ENCODE measurements around the gene NTM. TPM values are rescaled to one million over a fixed set of nuclear protein-coding genes. Genes with fewer than 3 reads are reported as not detected.

NTM gene
- total RNA-seq, 2 experiments from 2014 or later = not detected

DNA sequence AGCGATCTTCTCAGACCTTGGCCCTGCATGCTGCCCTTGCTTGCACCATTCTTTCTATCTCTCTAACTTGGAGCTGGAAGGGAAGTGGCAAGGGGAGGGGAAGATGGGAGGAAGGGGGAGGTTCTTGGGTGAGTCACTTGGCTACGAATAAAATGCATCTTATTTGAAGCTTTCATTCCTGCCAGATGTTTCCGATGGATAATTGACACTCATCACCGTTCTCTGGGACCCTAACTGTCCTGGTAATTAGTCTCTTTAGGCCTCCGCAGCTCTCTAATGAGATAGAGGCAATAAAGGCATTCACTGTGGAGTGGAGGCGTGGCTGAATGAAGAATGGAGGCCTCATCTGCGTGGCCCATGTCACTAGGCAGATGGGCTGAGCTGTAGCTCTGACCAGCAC, 960.1 kb downstream of the NTM start:
- intact Hi-C loops (cut with micrococcal nuclease) = no loop called here
- no peaks in the 10 kb centered on the region for H3K4me1 Mint-ChIP-seq (ENCODE audit: low read depth)
- ATAC-seq = no peak
- peaks cover 3% of the 10 kb centered on the region for H3K27me3 Mint-ChIP-seq
- H3K27ac Mint-ChIP-seq = no peak overlapping the region
- ChIA-PET POLR2A (no interaction called here), CTCF (no interaction called here)
- no peak for DNase-seq
- no peaks in the 10 kb centered on the region for H3K36me3 Mint-ChIP-seq (ENCODE audit: low read depth)
- H3K9me3 Mint-ChIP-seq = no peaks in the 10 kb centered on the region
- TF ChIP-seq, protein P1, sequence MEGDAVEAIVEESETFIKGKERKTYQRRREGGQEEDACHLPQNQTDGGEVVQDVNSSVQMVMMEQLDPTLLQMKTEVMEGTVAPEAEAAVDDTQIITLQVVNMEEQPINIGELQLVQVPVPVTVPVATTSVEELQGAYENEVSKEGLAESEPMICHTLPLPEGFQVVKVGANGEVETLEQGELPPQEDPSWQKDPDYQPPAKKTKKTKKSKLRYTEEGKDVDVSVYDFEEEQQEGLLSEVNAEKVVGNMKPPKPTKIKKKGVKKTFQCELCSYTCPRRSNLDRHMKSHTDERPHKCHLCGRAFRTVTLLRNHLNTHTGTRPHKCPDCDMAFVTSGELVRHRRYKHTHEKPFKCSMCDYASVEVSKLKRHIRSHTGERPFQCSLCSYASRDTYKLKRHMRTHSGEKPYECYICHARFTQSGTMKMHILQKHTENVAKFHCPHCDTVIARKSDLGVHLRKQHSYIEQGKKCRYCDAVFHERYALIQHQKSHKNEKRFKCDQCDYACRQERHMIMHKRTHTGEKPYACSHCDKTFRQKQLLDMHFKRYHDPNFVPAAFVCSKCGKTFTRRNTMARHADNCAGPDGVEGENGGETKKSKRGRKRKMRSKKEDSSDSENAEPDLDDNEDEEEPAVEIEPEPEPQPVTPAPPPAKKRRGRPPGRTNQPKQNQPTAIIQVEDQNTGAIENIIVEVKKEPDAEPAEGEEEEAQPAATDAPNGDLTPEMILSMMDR (IDR thresholded peaks at IDR 0.05) = no peak
- no peak overlapping the region for H3K4me3 Mint-ChIP-seq

DNA sequence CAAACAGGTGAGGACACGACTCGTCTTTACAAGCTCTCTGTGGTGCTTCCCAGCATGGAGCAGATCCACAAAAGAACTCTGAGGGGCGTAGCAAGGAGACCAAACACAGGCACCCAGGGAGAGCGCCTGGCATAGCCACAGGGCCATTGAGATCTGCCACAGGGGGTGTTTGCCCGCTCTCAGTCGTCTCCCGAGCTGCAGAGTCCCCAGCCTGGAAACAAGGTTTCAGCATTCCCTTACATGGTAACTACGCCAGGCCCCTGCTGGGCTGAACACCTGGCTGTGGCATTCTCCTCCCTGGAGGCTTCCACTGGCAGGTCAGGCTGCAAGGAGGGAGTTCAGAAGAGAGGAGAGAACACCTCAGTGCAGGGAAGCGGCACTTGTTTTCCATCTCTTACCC, 962.1 kb downstream of the NTM start:
- intact Hi-C loops (cut with micrococcal nuclease) = no loop called here
- no peaks in the 10 kb centered on the region for H3K4me1 Mint-ChIP-seq (ENCODE audit: low read depth)

DNA sequence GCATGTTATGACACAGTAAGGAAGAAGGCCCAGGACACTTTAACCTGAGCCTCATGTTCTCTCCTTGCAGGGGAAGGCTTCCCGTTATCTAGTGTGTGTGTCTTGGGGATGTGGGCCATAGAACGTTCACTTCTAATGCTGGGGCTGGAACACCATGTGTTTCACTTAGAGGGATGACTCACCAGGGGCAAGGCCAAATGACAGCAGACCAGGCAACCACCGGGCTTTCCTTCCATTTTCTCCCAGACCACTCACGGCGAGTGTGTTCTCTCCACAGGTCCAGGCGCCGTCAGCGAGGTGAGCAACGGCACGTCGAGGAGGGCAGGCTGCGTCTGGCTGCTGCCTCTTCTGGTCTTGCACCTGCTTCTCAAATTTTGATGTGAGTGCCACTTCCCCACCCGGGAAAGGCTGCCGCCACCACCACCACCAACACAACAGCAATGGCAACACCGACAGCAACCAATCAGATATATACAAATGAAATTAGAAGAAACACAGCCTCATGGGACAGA, 964.4 kb downstream of the NTM start:
- Mint-ChIP-seq H3K9me3 (no peaks in the 10 kb centered on the region), H3K4me1 (ENCODE audit: low read depth) (no peaks in the 10 kb centered on the region), H3K27ac (no peak overlapping the region), H3K27me3 (peaks cover 3% of the 10 kb centered on the region), H3K4me3 (no peak overlapping the region), H3K36me3 (ENCODE audit: low read depth) (no peaks in the 10 kb centered on the region)
- no peak for ATAC-seq
- no peak for DNase-seq
- ChIA-PET CTCF (no interaction called here), POLR2A (no interaction called here)
- TF ChIP-seq, protein P1 (IDR thresholded peaks at IDR 0.05) = no peak
- intact Hi-C loops (cut with micrococcal nuclease) = no loop called here

More for the DNA sequence above, 962.1 kb downstream of the NTM start:
- Mint-ChIP-seq H3K9me3 (no peaks in the 10 kb centered on the region), H3K27me3 (peaks cover 3% of the 10 kb centered on the region), H3K27ac (no peak overlapping the region), H3K36me3 (ENCODE audit: low read depth) (no peaks in the 10 kb centered on the region), H3K4me3 (no peak overlapping the region)
- no peak for ATAC-seq
- ChIA-PET CTCF (no interaction called here), POLR2A (no interaction called here)
- no peak for DNase-seq
- TF ChIP-seq, protein P1 (IDR thresholded peaks at IDR 0.05) = no peak

DNA sequence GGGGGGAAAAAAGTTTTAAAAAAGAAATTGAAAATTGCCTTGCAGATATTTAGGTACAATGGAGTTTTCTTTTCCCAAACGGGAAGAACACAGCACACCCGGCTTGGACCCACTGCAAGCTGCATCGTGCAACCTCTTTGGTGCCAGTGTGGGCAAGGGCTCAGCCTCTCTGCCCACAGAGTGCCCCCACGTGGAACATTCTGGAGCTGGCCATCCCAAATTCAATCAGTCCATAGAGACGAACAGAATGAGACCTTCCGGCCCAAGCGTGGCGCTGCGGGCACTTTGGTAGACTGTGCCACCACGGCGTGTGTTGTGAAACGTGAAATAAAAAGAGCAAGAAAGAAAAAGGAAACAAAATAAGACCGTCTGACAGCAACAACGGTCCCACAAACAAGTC, 964.9 kb downstream of the NTM start:
- H3K36me3 Mint-ChIP-seq (ENCODE audit: low read depth) = no peaks in the 10 kb centered on the region
- CTCF ChIA-PET = no interaction called here
- no peak overlapping the region for H3K4me3 Mint-ChIP-seq
- intact Hi-C loops (cut with micrococcal nuclease) = no loop called here
- no peaks in the 10 kb centered on the region for H3K9me3 Mint-ChIP-seq
- no peaks in the 10 kb centered on the region for H3K4me1 Mint-ChIP-seq (ENCODE audit: low read depth)
- POLR2A ChIA-PET = no interaction called here
- H3K27me3 Mint-ChIP-seq = peaks cover 1% of the 10 kb centered on the region
- no peak overlapping the region for H3K27ac Mint-ChIP-seq
- DNase-seq (no peak), ATAC-seq (no peak)
- TF ChIP-seq, protein P1 (IDR thresholded peaks at IDR 0.05) = no peak

DNA sequence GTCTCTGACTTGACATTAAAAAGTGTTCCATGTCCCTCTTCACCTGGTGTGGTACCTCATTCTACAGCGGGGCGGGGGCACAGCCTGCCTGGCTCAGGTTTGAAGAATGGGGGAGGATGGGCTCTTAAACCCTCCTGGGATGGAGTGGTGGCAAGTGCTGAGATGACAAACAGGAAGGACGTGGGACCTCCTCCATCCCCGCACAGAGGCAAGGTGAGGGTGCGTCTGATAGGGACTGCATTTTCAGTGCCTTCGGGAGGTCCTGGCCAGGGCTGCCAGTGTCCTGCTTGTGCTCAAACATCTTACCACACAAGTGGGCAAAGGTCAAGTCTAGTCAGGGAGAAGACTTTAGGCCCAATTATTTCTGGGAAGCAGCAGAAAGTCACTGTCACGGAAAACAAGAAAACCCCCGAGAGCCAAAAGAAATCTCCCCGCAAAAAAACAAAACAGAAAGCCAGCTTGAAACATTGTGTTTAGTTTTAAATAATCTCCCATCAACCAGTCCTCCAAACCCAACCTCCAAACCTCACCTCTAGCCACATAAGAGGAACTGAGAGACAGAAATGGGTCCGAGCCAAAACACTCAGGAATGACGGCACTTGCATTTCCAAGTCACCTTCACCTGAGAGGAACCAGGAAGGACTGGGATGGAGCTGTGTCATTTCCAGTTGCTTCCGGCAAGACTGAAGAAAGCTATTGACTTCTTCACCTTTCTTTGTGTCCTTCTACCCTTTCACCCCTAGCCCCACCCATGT, 966.5 kb downstream of the NTM start:
- ChIA-PET POLR2A (no interaction called here), CTCF (interaction anchor here (1.5 kb wide), 1 partner anchor 25 kb away, joined by 3 read pairs; no protein-coding TSS in a partner anchor)
- TF ChIP-seq, protein P1 (IDR thresholded peaks at IDR 0.05) = no peak
- DNase-seq (no peak), ATAC-seq (no peak)
- Mint-ChIP-seq H3K36me3 (ENCODE audit: low read depth) (no peaks in the 10 kb centered on the region), H3K4me1 (ENCODE audit: low read depth) (no peaks in the 10 kb centered on the region), H3K4me3 (no peak overlapping the region), H3K27ac (no peak overlapping the region), H3K27me3 (no peaks in the 10 kb centered on the region), H3K9me3 (no peaks in the 10 kb centered on the region)
- intact Hi-C loops (cut with micrococcal nuclease) = no loop called here
